ENCODE measurements around the gene RNF222. TPM values are rescaled to one million over a fixed set of nuclear protein-coding genes. Genes with fewer than 3 reads are reported as not detected.
"Not testable (repeated sequence)": the region's sequence is repeated elsewhere in the genome, so short reads cannot be mapped to it uniquely, and the experiment has no call there.

RNF222 gene
- total RNA-seq, 4 donors from 2014 or later = 8.1 to 21.8 (median 14.9) TPM

DNA sequence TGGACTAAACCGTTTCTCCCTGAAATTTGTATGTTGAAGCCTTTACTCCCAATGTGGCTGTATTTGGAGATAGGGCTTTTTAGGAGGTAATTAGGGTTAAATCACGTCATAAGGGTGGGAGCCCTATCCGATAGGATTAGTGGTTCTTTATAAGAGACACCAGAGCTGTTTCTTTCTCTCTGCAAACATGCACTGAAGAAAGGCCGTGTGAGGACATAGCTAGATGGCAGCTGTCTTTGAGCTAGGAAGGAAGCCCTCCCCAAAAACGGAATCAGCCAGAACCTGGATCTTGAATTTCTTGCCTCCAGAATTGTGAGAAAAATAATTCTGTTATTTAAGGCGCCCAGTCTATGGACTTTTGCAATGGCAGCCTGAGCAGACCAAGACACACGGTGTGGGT lies 43.9 kb downstream of the RNF222 start:
- Histone ChIP-seq H3K27ac (no peak overlapping the region), H3K4me1 (no peaks in the 10 kb centered on the region), H3K4me3 (no peak overlapping the region), H3K27me3 (no peaks in the 10 kb centered on the region), H3K9me3 (no peaks in the 10 kb centered on the region), H3K36me3 (no peaks in the 10 kb centered on the region)
- DNase-seq = no peak
- intact Hi-C loops (cut with DNase I) = no loop called here
- 70 to 74% methylated on average over 7 of the region's 7 CpGs for WGBS, 2 donors
- TF ChIP-seq POLR2A (IDR thresholded peaks at IDR 0.05) = no peak
- TF ChIP-seq, protein P1, sequence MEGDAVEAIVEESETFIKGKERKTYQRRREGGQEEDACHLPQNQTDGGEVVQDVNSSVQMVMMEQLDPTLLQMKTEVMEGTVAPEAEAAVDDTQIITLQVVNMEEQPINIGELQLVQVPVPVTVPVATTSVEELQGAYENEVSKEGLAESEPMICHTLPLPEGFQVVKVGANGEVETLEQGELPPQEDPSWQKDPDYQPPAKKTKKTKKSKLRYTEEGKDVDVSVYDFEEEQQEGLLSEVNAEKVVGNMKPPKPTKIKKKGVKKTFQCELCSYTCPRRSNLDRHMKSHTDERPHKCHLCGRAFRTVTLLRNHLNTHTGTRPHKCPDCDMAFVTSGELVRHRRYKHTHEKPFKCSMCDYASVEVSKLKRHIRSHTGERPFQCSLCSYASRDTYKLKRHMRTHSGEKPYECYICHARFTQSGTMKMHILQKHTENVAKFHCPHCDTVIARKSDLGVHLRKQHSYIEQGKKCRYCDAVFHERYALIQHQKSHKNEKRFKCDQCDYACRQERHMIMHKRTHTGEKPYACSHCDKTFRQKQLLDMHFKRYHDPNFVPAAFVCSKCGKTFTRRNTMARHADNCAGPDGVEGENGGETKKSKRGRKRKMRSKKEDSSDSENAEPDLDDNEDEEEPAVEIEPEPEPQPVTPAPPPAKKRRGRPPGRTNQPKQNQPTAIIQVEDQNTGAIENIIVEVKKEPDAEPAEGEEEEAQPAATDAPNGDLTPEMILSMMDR (IDR thresholded peaks at IDR 0.05) = no peak

DNA sequence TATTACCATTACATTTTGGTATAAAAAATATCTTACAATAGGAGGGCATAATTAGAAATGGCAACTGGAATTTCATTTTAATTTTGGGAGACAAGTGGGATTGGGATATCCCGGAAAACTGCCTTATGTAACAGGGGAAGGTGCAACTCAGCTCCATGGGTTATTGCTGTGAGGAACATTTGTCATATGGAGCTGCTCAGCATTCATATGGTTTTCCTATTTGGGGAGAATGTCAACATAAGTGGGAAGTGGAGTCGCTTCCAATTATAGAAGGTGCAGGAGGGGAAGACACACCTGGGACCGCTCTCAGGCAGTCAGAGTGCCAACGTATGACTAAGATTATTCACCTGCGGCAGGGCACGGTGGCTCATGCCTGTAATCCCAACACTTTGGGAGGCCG lies 47.3 kb downstream of the RNF222 start:
- Histone ChIP-seq H3K4me3 (no peak overlapping the region), H3K9me3 (no peaks in the 10 kb centered on the region), H3K27ac (no peak overlapping the region), H3K36me3 (no peaks in the 10 kb centered on the region), H3K4me1 (peaks cover 4 to 34% (median 9%) of the 10 kb centered on the region in 3 donors), H3K27me3 (peaks cover 0 to 21% (median 0%) of the 10 kb centered on the region in 4 donors)
- intact Hi-C loops (cut with DNase I) = no loop called here
- DNase-seq = no peak
- no peak for TF ChIP-seq POLR2A (IDR thresholded peaks at IDR 0.05)
- TF ChIP-seq, protein P1 (IDR thresholded peaks at IDR 0.05) = no peak
- WGBS, 2 donors = 54 to 55% methylated on average over 7 of the region's 7 CpGs

DNA sequence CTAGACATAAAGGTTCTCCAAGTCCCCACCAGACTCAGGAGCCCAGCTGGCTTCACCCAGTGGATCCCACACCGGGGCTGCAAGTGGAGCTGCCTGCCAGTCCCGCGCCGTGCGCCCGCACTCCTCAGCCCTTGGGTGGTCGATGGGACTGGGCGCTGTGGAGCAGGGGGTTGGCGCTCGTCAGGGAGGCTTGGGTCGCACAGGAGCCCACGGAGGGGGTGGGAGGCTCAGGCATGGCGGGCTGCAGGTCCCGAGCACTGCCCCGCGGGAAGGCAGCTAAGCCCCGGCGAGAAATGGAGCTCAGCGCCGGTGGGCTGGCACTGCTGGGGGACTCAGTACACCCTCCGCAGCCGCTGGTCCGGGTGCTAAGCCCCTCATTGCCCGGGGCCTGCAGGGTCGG lies 50.6 kb downstream of the RNF222 start:
- H3K4me3 ChIP-seq; H3K36me3 ChIP-seq; H3K27ac ChIP-seq; intact Hi-C loops (cut with DNase I); DNase-seq; H3K9me3 ChIP-seq: not testable (repeated sequence)
- peaks cover 9 to 46% (median 9%) of the 10 kb centered on the region in 3 donors for H3K4me1 ChIP-seq
- no CpG with 5 or more reads among the region's 25 CpGs for WGBS, 2 donors
- peaks cover 0 to 21% (median 0%) of the 10 kb centered on the region in 4 donors for H3K27me3 ChIP-seq

DNA sequence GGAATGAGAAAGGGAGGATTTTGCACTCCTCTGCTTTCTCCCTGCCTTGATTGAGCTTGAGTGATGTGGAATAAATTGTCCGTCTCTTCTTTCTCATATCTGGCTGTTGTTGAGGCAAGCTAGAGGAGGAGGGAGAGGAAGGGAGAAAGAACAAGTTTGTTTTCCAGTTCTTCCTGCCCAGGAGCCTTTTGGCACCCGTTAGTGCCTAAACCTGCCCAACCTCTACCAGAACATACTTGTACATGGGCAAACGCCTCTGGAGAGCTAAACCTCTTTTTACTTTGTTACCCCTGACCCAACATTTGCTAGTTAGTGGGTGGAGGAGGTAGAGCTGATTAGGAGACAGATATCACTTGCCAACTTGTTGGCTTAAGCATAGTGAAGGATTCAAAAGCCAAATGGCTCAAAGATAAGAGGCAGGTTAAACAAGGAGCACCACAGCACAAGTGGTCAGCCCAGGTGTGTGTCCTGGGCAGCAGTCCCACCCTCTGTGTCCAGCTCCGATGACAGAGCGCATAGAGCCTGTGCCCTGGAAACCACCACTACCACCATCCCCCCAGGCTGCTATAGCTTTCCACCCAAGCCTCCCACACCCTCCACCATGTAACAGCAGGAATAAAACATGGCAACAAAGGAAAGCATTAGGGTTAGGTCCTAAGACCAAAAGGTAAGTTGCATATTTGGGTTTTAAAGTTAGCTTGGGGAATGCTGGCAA lies 51.5 kb downstream of the RNF222 start:
- Histone ChIP-seq H3K27me3 (peaks cover 0 to 21% (median 0%) of the 10 kb centered on the region in 4 donors), H3K4me3 (peak overlapping the region in 1 of 4 donors; percentile 14), H3K9me3 (no peaks in the 10 kb centered on the region), H3K27ac (peak overlapping the region; percentile 25 to 86 (median 81)), H3K36me3 (no peaks in the 10 kb centered on the region), H3K4me1 (peaks cover 9 to 46% (median 9%) of the 10 kb centered on the region in 3 donors)
- intact Hi-C loops (cut with DNase I) = no loop called here
- no peak for TF ChIP-seq POLR2A (IDR thresholded peaks at IDR 0.05)
- TF ChIP-seq, protein P1 (IDR thresholded peaks at IDR 0.05) = no peak
- WGBS, 2 donors = 15 to 43% methylated on average over 3 to 5 of the region's 5 CpGs
- no peak for DNase-seq

DNA sequence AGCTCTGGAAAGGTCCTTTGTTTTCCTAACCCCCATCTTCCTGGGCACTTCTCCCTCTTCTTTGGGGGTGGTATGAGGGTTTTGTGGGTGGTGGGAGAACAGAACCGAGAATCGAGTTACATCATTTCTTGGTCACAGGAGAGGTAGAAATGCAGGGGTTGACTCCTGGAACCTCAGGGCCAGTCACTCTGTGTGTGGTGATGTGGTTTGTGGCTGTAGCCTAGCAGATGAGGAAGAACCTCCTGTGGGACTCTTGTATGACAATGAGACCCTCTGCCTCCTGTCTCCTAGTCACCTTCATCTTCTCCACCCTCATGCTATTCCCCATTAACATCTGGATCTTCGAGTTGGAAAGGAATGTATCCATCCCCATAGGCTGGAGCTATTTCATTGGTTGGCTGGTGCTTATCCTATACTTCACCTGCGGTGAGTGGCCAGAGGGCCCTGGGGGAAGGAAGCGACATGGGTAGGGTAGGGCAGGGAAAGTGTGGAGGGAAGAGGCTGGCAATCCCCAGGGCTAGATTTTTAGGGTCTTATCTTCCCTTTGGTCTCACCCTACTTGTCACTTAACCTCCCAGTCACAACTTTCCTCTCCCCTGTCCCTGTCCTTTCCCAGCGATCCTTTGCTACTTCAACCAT lies 52.5 kb downstream of the RNF222 start:
- no peak for DNase-seq
- H3K27me3 ChIP-seq = peaks cover 0 to 21% (median 0%) of the 10 kb centered on the region in 4 donors
- WGBS, 2 donors = 39 to 50% methylated on average over 5 of the region's 6 CpGs
- peaks cover 9 to 46% (median 9%) of the 10 kb centered on the region in 3 donors for H3K4me1 ChIP-seq
- H3K36me3 ChIP-seq = no peaks in the 10 kb centered on the region
- peak overlapping the region; percentile 25 to 86 (median 81) for H3K27ac ChIP-seq
- H3K9me3 ChIP-seq = no peaks in the 10 kb centered on the region
- peak overlapping the region in 1 of 4 donors; percentile 14 for H3K4me3 ChIP-seq
- intact Hi-C loops (cut with DNase I) = no loop called here
- TF ChIP-seq, protein P1 (IDR thresholded peaks at IDR 0.05) = no peak
- TF ChIP-seq POLR2A (IDR thresholded peaks at IDR 0.05) = no peak

Data from esophagus squamous epithelium (tissue), 5 donors.